ENCODE data around the gene MEIS1. TPM values are rescaled to one million over a fixed set of nuclear protein-coding genes. Genes with fewer than 3 reads are reported as not detected.
"Not testable (repeated sequence)": the region's sequence is repeated elsewhere in the genome, so short reads cannot be mapped to it uniquely, and the experiment has no call there.

The MEIS1 gene
- total RNA-seq = 0.31 TPM in 1 of 2 replicates, not detected in the other

GRCh38 chr2:66434679-66435548, at the start of gene MEIS1:
TSS of gene MEIS1 (plus strand) at chr2:66435125. CDS start at chr2:66435857, 732 bp downstream.
- Mint-ChIP-seq H3K4me1 (peaks cover 15% of the 10 kb centered on the region), H3K27ac (no peak within 1 kb of the TSS), H3K27me3 (peaks cover 84% of the 10 kb centered on the region), H3K9me3 (no peaks in the 10 kb centered on the region), H3K4me3 (peak within 1 kb of the TSS; percentile 74), H3K36me3 (ENCODE audit: low read depth) (peaks cover 2% of the 10 kb centered on the region)
- intact Hi-C loops (cut with micrococcal nuclease) = loop anchor here (2.0 to 10.0 kb wide), 4 partner anchors 144 to 1410 kb away; no protein-coding TSS in a partner anchor
- DNase-seq = peak; percentile 75

- Mint-ChIP-seq H3K36me3 (ENCODE audit: low read depth) (no peaks in the 10 kb centered on the region), H3K27ac (no peak overlapping the region), H3K4me1 (no peaks in the 10 kb centered on the region), H3K9me3 (no peaks in the 10 kb centered on the region), H3K4me3 (no peak overlapping the region), H3K27me3 (no peaks in the 10 kb centered on the region)
- no peak for DNase-seq
- intact Hi-C loops (cut with micrococcal nuclease) = no loop called here
Observed at GRCh38 chr2:66387016-66387753, 47.7 kb upstream of the MEIS1 start.

- Mint-ChIP-seq H3K27me3 (no peaks in the 10 kb centered on the region), H3K4me1 (no peaks in the 10 kb centered on the region), H3K27ac (no peak overlapping the region), H3K36me3 (ENCODE audit: low read depth) (no peaks in the 10 kb centered on the region), H3K4me3 (no peak overlapping the region), H3K9me3 (no peaks in the 10 kb centered on the region)
- no peak for DNase-seq
- intact Hi-C loops (cut with micrococcal nuclease) = no loop called here
Observed at GRCh38 chr2:66389651-66390131, 45.2 kb upstream of the MEIS1 start.

GRCh38 chr2:66390152-66390551, 44.8 kb upstream of the MEIS1 start:
- no peaks in the 10 kb centered on the region for H3K36me3 Mint-ChIP-seq (ENCODE audit: low read depth)

GRCh38 chr2:66390811-66391210, 44.1 kb upstream of the MEIS1 start:
- intact Hi-C loops (cut with micrococcal nuclease) = no loop called here
- no peaks in the 10 kb centered on the region for H3K9me3 Mint-ChIP-seq
- DNase-seq = no peak
- H3K27me3 Mint-ChIP-seq = no peaks in the 10 kb centered on the region
- H3K4me1 Mint-ChIP-seq = no peaks in the 10 kb centered on the region
- H3K27ac Mint-ChIP-seq = no peak overlapping the region
- H3K4me3 Mint-ChIP-seq = no peak overlapping the region
- no peaks in the 10 kb centered on the region for H3K36me3 Mint-ChIP-seq (ENCODE audit: low read depth)

More at GRCh38 chr2:66390152-66390551, 44.8 kb upstream of the MEIS1 start:
- Mint-ChIP-seq H3K4me1 (no peaks in the 10 kb centered on the region), H3K27me3 (no peaks in the 10 kb centered on the region), H3K9me3 (no peaks in the 10 kb centered on the region), H3K27ac (no peak overlapping the region), H3K4me3 (no peak overlapping the region)
- intact Hi-C loops (cut with micrococcal nuclease) = no loop called here
- DNase-seq = no peak

GRCh38 chr2:66391240-66391639, 43.7 kb upstream of the MEIS1 start:
- intact Hi-C loops (cut with micrococcal nuclease); H3K4me3 Mint-ChIP-seq; H3K27me3 Mint-ChIP-seq; DNase-seq; H3K36me3 Mint-ChIP-seq (ENCODE audit: low read depth); H3K27ac Mint-ChIP-seq; H3K9me3 Mint-ChIP-seq; H3K4me1 Mint-ChIP-seq: not testable (repeated sequence)

GRCh38 chr2:66405473-66405872, 29.5 kb upstream of the MEIS1 start:
- no peaks in the 10 kb centered on the region for H3K27me3 Mint-ChIP-seq
- no peaks in the 10 kb centered on the region for H3K36me3 Mint-ChIP-seq (ENCODE audit: low read depth)
- peaks cover 3% of the 10 kb centered on the region for H3K9me3 Mint-ChIP-seq
- no peak for DNase-seq
- intact Hi-C loops (cut with micrococcal nuclease) = no loop called here
- H3K4me3 Mint-ChIP-seq = no peak overlapping the region
- no peak overlapping the region for H3K27ac Mint-ChIP-seq
- no peaks in the 10 kb centered on the region for H3K4me1 Mint-ChIP-seq

GRCh38 chr2:66408905-66409304, 26.0 kb upstream of the MEIS1 start:
- H3K4me1 Mint-ChIP-seq = no peaks in the 10 kb centered on the region
- no peak overlapping the region for H3K4me3 Mint-ChIP-seq
- no peaks in the 10 kb centered on the region for H3K27me3 Mint-ChIP-seq
- no peak overlapping the region for H3K27ac Mint-ChIP-seq
- intact Hi-C loops (cut with micrococcal nuclease) = no loop called here
- no peaks in the 10 kb centered on the region for H3K36me3 Mint-ChIP-seq (ENCODE audit: low read depth)
- H3K9me3 Mint-ChIP-seq = no peaks in the 10 kb centered on the region
- no peak for DNase-seq

GRCh38 chr2:66412874-66413273, 22.1 kb upstream of the MEIS1 start:
- Mint-ChIP-seq H3K4me1 (no peaks in the 10 kb centered on the region), H3K27me3 (no peaks in the 10 kb centered on the region), H3K27ac (no peak overlapping the region), H3K9me3 (no peaks in the 10 kb centered on the region), H3K4me3 (no peak overlapping the region), H3K36me3 (ENCODE audit: low read depth) (no peaks in the 10 kb centered on the region)
- intact Hi-C loops (cut with micrococcal nuclease) = no loop called here
- DNase-seq = no peak

- Mint-ChIP-seq H3K27ac (no peak overlapping the region), H3K4me1 (no peaks in the 10 kb centered on the region), H3K36me3 (ENCODE audit: low read depth) (no peaks in the 10 kb centered on the region), H3K4me3 (no peak overlapping the region), H3K9me3 (no peaks in the 10 kb centered on the region), H3K27me3 (no peaks in the 10 kb centered on the region)
- intact Hi-C loops (cut with micrococcal nuclease) = no loop called here
- no peak for DNase-seq
Observed at GRCh38 chr2:66414896-66415295, 20.0 kb upstream of the MEIS1 start.

GRCh38 chr2:66418381-66418780, 16.5 kb upstream of the MEIS1 start:
- Mint-ChIP-seq H3K27me3 (peaks cover 4% of the 10 kb centered on the region), H3K4me3 (no peak overlapping the region), H3K36me3 (ENCODE audit: low read depth) (no peaks in the 10 kb centered on the region), H3K4me1 (no peaks in the 10 kb centered on the region), H3K27ac (no peak overlapping the region), H3K9me3 (no peaks in the 10 kb centered on the region)
- no peak for DNase-seq
- intact Hi-C loops (cut with micrococcal nuclease) = no loop called here

GRCh38 chr2:66421612-66422011, 13.3 kb upstream of the MEIS1 start:
- Mint-ChIP-seq H3K4me1 (no peaks in the 10 kb centered on the region), H3K27me3 (peaks cover 20% of the 10 kb centered on the region), H3K27ac (no peak overlapping the region), H3K4me3 (no peak overlapping the region), H3K9me3 (no peaks in the 10 kb centered on the region), H3K36me3 (ENCODE audit: low read depth) (no peaks in the 10 kb centered on the region)
- intact Hi-C loops (cut with micrococcal nuclease) = no loop called here
- DNase-seq = no peak

GRCh38 chr2:66423391-66424124, 11.4 kb upstream of the MEIS1 start:
- H3K4me3 Mint-ChIP-seq = no peak overlapping the region
- no peaks in the 10 kb centered on the region for H3K36me3 Mint-ChIP-seq (ENCODE audit: low read depth)
- no peaks in the 10 kb centered on the region for H3K9me3 Mint-ChIP-seq
- no peak for DNase-seq
- H3K27ac Mint-ChIP-seq = no peak overlapping the region
- H3K27me3 Mint-ChIP-seq = peaks cover 35% of the 10 kb centered on the region
- intact Hi-C loops (cut with micrococcal nuclease) = no loop called here
- no peaks in the 10 kb centered on the region for H3K4me1 Mint-ChIP-seq

Measured in activated CD4-positive, alpha-beta T cell treated with anti-CD3 and anti-CD28 coated beads, Interleukin-2, amount 10 ng/mL, durations not matched to agents 24 days and 14 days (primary cell).